GM19467 (cell line): ENCODE measurements around the gene KCNJ6.

ENCODE experiments used
- ATAC-seq: cut with Tn5 transposase; IDR thresholded peaks from one replicate; pipeline ENCODE4 v1.9.1; 2021; ENCODE audit warnings: mild to moderate bottlenecking, moderate library complexity; ENCODE audit not compliant: unreplicated experiment

Gene KCNJ6

DNA sequence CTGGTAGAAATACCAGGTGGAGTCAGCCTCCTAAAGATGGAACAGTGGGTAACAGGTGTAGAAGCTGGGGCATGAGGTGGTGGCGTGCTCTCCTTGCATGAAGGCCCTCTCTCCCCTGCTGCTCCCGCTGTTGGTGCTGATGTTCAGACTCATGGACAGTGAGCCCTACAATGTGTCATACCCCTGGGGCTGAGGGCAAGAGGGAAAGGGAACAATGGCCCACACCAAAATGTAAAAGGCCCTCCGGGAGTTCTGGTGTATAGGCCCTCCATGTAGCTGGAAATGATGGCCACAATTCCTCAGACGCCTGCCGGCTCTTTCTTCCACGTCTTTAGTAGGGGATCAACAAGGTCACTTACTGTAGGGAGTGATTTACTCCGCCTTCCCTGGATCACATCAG lies 354.8 kb downstream of the KCNJ6 start:
- ATAC-seq = no peak

DNA sequence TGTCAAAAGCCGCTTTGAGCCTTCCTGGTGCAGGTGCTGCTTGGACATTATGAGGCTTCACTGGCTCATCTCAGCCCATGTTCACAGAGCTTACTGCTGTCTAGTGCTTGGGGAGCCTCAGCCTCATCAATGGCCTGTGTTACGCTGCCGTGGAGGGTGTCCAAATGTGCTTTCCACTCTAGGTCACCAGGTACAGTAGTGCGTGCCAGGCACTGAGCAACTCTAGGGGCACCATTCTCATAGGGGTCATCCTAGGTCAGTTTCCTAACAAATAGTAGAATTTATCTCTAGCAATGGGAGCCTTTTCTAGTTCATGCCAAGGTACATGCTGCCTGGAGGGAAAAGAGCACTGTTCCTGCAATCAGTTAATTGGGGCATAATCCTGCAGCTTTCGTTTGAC lies 355.9 kb downstream of the KCNJ6 start:
- ATAC-seq = no peak

- ATAC-seq = no peak
Observed at GRCh38 chr21:37558676-37559211, 357.5 kb downstream of the KCNJ6 start.
